Fibroblast of gingiva (primary cell): Measurements from ENCODE around the gene LRRC27.

ENCODE experiments used
- DNase-seq: peaks from one replicate; pipeline ENCODE4 v3.0.0-alpha.2; 2011; ENCODE audit warnings: low read depth

The LRRC27 gene

DNA sequence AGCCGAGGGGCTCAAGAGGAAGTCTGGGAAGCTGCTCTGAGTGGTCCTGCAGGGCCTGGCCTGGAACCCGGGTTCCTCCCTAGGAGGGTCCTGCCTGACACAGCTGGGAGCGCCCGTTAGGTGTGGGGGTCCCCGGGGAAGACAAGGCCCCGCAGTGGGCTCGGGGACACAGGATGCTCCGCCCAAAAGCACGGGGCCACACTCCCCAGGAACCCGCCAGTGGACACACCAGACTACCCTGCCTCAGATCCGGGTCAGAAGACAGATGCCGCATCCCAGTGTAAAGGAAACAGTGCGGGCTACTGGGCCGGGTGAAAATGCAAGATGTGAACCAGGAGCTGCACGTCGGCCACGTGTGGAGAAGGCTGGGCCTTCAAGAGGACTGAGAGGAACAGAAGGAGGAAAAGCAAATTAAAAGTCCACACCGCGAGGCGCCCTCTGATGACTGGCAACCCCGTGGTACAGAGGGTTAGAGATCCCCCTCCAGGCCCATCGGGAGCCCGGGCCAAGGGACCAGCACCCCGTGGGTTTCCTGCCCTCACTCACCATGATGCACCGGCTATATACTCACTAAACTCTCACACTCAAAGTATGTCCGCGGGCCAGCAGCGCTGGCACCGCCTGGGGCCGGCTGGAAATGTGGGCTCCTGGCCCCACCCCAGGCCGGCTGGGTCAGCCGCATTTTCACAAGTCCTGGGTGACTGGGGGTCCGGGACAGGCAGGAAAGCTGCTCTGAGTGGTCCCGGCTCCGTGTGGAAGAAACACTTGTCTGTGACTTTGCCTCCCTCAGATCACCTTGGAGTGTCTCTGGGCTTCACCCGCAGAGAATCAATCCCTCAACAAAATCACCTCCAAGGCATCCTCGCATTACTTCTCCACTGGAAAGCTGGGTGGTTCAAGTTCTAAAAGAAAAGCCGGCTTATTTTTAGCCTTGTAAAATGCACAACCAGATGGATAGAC lies 30.3 kb upstream of the LRRC27 start:
- DNase-seq: no peak

DNA sequence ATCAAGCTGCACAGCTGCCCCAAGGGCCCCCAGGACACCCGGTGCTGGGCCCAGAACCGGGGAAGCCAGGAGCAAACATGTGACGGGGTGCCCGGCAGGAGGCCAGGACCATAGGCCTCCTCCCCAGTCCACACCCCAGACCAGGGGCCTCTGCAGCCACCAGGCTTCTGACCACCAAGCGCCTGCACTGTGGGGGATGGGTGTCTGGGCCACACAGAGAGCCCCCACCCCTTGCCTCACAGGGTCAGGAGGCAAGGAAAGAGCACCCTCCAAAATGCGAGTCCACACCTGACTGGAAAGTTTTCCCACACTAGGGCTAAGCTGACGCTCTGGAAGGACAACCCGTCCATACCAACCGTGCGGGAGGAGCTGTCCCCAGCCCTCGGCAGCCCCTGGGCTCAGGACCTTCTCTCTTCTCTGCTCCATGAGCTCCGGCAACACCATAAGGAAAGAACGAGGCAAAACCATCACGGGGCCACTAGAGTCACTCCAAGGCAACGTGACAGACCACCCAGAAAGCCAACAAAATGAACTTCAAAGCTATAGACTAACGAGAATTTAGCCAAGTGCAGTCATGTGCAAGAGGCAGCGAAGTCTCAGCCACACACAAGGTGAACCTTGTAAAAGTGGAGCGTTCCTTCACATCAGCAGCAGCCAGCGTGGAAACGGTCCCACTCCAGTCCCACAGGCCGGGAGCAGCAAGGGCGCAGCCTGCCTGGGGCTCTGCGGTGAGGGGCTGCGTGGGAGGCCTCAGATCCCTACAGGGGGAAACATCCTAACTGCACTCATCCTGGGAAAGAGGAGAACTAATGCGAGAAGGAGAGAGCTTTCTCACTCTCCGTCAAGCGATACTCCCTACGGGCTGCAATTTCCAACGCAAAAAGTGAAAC lies 29.3 kb upstream of the LRRC27 start:
- no peak for DNase-seq

DNA sequence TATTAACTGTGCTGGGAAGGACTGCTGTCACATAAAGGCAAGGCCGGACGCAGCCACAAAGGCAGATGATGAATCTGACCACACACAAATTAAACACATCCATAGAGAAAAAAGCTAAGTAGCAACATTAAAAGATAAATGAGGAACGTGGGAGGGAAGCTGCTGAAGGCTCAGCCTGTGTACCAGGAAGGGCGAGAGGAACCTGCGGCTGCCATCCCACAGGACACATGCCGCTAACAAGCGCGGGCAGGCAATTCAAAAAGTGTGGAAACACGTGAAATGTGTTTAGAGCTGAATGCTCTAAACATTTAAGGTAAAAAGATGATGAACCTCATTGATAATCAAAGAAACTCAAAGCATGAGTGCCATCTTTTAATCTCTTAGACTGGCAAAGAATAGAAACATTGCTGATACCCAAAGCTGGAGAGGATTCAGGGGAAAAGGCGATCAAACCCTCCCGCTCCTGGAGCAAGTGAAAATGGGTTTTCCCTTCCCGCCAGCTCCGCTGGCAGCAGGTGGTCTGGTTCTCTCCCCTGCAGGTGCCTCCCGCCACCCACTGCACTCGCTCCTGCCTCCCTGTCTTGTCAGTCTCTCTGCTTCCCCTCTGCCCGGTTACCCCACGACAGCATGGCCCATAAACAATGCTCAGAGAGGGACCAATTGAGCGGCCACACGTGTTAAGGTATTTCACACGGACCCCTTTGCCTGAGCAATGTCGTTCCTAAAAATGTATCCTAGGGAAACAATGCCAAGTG lies 28.5 kb upstream of the LRRC27 start:
- no peak for DNase-seq

DNA sequence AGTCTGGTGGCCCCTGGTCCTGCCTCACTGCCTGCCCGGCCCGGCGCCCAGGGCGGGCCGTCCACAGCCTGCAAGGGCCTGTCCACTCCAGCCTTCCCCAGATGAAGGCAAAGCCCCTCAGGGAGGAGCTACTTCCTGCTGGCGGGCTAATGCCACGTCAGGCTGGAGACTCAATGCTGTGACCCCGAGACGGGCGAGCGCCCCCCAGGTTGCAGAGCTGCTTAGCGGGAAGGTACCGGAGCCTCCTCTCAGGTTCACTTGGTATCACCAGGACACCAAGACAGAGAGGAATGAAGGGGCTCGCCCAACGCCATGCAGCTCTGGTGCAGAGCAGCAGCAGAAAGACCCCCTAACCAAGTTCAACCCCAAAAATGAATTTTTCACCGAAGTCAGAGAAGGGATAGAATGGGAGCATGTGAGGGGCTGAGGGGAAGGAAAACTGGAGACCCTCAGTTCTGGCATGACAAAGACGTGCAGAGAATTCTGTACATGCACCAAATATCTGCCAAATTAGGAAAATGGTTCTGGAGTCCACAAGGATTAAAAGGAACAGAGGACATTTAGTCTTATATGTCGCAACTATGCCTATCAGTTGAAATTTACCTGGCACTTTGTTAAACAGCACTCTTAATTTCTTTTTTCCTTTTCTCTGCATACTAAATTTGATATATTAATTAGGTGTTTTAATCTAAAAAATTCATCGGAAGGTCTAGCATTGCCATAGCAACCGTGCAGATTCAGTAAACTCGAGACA lies 27.1 kb upstream of the LRRC27 start:
- DNase-seq: no peak

DNA sequence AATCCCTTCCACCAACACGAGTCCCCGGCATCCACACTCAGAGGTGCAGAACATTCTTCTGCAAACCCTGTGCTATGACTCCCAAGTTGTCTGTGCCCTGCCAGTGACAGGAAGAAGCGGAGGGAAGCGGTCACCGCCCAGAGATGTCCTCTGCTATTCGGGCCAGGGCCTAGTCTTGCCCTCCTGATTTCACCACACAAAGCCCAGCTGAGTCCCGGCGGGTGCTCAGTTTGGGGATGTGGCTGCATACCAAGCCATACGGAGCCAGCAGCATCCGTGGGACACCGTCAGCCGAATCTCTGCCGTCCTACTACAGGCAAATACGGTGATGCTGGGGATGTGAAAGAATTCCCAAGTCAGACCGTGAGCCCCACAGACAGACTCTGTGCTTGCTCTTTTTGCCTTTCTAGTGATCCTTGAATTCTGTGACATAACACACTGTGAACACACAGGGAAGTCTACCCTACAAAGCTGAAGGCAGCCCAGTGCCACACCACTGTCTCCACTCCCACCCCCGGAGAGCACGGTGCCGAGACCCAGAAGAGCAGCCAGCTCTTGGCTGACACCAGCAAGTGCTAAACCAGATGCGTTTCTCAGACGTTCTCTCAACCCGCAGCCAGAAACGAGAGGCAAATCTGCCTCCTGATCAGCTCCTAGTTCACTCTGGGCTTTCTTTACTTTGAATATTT lies 26.2 kb upstream of the LRRC27 start:
- no peak for DNase-seq

DNA sequence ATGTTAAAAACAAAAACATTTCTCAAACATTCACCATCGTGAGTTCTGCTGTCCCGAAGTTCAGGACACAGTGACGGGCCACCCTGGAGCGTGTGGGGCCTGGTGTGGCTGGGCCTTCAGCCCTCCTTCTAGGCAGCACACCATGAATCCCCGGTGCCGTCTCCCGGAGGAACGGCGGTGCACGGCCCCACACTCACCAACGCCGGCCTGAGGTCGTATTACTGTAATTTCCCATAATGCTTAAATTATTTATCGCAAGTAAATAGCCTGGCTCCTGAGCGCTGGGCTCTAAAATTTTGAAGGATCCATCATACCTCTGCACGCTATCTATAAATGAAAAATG lies 25.7 kb upstream of the LRRC27 start:
- no peak for DNase-seq

DNA sequence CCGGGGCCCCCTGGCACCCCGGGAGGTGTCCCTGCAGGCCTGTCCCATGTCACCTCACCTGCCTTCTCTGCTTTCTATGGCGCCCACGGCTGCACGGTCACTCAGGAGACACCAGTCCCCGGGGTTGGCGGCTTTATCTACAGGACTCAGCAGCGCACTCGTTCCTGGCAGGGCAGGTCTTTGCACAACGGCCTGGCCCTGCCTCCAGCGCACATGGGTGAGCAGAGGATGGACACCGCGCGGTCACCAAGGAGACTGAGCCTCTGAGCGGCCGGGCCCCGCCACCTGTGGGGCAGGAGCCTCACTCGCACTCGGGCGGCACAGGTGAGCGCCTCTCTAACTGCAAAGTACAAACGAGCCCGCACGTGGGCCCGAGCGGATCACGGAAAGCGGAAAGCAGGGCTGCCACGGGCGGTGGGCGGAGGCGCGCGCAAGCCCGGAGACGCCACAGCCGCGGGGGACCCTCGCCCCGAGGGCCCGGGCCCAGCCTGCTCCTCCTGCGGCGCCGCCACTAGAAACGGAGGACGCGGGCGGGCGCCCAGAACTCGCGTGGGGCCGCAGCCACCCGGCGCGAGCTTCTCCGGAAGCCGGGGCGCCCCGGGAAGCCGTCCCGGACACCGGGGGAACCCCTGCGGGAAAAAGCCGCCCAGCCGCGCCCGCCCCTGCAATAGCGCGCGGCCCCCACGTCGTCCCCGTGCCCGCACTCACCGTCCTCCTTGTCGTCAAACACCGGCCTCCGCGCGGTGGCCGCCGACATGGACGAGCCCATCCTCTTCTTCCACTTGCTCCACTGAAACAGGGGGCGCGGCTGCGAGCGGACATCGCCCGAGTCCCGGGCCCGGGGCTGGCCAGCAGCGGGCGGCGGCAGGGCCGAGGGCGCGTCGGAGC lies 24.9 kb upstream of the LRRC27 start:
- DNase-seq: no peak

DNA sequence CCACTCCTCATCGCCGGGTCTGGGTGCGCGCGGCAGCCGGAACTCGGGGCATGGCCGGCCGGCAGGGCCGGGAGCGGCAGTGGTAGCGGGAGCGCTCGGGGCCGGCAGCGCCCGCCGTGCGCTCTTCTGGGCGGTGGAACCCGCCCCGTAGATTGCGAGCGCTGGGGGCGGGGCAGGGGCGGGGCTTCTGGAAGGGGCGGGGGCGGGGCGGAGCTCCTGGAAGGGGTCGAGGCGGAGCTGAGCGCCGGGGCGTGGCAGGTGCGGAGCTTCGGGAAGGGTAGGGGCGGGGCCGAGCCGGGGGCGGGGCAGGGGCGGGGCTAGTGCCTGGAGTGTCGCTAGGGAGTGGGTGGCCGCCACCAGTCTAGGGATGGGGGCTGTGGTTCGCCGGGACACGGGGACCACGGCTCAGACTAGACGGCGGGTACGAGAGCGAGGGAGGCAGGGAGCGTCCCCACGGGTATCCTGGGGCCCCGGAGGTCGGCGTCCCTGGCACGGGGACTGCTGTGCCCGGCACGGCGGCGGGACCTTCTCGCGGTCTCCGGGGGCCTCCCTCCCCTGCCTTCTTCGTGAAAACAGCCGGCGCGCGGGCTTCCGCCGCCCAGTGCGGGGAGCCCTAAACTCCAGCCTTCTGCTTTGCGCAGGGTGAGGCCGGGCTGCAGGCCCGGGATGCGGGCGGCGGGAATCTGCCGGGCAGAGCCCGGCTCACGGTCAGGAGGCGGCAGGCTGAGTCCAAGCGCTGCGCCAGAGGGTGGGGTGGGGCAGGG lies 24.0 kb upstream of the LRRC27 start, which contains the start of gene STK32C:
Gene STK32C, minus strand, starts transcription at position 128 of the 764 bp plus-strand sequence. Its CDS starts 117 bp downstream, at position 11.
- peak; percentile 88 for DNase-seq

DNA sequence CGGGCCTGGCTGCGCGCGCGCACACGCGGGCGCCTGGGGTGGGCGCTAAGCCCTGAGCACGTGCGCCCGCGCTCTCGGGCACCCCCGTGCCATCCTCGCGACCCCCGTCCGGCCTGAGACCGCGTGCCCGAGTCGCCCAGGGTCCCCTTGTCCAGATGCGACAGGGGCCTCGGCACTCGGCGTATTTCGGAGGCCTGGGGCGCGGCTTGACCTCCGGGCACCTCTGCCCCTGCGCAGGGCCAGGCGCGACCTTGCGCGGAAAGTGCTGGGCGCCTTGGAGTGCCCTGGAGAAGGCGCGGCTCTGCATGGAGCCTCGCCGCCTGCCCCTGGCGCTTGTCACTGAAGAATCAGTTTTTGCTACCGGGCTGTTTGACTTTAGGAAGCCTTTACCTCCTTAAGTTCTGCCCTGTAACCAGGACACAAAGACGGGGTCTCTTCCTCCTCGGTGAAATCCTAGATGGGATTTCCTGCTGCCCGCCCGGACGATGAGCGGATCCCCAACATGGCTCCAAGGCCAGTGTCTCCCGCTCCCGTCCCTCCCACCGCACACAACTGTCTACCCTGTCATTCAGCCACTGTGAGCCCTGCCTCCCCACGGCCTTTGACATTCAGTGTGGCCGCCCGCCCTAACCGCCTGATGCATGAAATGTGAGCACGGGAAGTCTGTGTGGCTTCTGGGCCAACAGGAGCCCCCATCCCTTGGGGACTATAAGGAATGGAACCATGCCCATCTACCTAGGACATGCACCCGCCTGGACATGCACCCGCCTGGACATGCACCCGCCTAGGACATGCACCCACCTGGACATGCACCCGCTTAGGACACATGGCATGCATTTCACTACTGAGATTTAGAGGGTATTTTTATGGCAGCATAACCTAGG lies 23.2 kb upstream of the LRRC27 start:
- no peak for DNase-seq

DNA sequence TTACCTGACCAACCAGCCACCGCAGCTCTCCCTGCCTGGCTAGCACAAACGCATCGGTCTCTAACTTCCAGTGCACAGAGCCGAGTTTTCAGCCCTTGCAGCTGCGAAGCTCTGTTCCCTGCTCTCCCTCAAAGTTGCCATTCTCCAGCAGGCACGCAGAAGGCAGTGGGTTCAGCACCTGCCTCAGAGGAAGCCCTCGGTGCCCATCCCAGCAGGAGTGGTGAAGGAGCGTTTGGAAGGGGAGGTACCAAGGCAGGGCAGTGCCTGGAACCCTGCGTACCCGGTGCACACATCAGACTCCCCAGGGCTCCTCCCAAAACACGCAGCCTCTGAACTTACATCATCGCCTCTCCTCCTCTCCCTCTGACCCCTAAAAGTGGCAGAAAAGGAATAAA lies 22.5 kb upstream of the LRRC27 start:
- DNase-seq: no peak

DNA sequence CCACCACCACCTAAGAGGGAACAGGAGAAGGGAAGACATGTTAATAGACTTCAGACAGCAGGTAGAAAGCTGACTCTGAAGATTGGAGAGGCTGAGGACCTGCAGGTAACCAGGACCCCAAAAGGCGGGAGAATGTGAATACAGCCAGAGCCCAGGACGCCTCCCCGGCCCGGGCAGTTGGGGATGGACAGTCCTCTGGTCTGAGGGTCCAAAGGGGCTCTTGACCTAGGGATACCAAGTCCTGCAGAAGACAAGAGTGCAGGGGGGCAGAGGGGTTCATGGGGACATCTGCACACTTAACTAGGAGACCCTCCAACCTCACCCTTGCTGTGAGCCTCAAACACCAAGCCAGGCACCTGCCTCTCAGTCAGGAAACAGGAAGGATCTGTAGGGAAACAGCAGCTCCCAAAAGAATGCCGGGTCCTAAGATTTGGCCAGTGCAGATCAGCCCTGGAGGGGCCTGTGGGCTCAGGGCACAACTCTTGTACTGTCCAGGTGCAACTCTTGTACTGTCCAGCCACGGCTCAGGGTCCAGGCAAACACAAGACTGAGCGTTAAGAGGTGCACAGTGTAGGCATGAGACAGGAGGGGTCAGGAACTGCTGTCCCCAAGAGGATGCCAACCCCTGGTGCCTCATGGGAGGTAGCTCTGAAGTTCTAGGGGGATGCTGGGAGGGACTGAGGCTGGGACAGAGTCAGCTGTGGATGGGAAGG lies 22.0 kb upstream of the LRRC27 start:
- DNase-seq: no peak

DNA sequence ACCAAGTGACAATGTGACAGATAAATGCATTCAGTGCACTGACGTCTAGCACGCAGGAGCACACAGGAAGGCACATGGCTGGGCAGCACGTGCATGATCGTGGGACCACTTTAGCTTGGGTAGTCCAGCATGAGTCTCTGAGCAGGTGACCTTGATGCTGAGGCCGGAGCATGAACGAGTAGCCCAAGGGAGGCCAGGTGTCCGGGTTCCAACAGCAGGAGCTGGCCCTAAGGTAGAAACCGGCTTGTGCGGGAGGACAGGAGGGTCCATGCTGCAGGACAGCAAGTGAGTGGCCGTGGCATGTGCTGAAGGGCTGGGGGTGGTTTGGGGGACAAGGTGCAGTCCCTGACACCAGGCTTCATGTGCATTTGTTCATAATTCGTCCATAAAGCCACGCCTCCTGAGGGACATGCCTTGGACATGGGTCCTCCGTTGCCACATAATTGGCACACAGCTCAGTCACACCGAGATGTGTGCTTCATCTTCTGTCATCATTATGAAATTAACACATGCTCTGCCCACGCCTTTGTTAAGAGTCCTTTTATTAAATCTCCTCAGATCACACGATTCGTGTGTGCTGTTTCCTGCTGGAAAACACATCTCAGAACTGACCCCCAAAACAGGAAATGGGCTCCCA lies 21.2 kb upstream of the LRRC27 start:
- no peak for DNase-seq

DNA sequence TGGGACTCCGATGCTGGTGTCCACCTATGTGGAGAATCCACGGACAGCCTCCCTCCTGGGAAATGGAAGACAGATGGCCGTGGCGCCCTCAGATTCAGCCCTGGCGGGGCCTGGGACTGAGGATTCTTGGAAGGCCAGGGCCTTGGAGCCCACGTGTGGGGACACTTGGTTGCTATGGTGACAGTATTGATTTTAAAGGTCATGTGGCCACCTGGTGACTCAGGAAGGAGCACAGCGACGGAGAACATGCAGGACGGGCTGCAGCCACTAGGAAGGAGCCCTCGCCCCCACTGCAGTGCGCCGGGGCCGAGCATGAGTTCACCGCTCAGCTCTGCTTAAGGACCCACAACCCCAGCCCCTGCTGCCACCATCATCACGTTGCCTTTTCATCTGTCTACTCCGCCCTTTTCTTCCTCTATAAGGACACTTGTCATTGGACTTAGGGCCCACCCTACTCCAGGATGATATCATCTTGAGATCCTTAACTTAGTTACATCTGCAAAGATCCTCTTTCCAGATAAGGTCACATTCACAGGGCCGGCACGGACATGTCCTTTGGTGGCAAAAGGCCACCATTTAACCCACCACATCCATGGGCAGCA lies 20.6 kb upstream of the LRRC27 start:
- DNase-seq: no peak

DNA sequence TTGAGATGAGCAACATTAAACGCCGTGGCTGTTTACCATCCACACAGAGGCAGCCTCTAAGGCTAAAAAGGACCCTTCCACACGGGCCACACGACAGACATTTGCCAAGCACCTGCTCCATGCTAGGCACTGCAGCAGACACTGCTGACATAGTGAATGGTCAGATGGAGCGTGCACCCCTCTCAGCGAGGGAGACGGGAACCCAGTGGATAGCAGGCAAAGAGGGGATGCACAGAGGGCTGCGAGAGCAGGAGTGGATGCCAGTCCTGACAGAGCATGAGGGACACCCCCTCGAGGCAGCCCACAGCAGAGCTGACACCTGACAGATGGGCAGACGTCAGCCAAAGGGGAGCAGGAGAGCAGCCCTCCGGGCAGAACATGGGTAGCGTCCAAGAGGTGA lies 18.7 kb upstream of the LRRC27 start:
- no peak for DNase-seq

DNA sequence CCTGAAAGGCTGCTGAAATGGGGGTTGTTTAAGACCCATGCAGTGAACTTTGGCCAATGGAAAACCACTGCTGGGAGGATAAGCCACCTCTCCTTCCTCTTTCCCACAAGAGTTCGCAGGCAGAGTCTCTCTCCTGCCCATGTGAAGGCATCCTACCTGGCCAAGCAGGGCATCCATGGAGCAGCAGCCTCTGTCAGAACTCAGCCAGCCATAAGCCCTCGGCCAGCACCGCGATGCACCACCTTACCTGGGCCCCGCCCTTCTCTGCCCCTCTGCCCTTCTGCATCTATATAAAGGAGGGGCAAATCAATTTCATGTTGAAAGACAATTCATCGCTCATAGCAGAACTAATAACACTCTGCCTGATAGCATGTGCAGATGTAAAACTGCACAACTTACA lies 18.1 kb upstream of the LRRC27 start:
- DNase-seq: no peak

DNA sequence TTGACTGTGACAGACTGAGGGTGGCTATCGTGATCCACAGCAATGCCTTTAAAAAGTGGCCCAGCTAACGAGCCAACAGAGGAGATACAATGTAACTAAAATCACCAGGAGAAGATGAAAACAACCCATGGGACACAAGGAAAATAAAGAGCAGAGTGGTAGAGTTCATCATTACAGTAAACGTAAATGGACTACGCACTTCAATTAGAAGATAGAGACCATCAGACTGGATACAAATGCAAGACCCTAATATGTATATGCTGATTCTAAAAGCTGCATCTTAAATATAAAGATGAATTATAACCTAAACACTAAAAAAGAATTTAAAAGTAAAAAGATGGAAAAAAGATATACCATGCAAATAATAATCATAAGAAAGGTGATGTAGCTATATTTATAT lies 17.7 kb upstream of the LRRC27 start:
- no peak for DNase-seq
